Prostate gland (tissue), 2 donors: Measurements from ENCODE around the gene ZNF358.

Source experiments
- POLR2A ChIP-seq: fragments of 450-650 bp; IDR thresholded peaks from one replicate; pipeline ENCODE4 v1.6.1; 2016; ENCODE audit warnings: antibody characterized with exemption, mild to moderate bottlenecking
- POLR2AphosphoS5 ChIP-seq: sonication (generic); formaldehyde crosslinking; IDR thresholded peaks from one replicate; pipeline ENCODE4 v1.6.1; 2017; ENCODE audit warnings: antibody characterized with exemption
- TF ChIP-seq, protein P1 (sequence below), 4 experiments: fragments of 200-600 bp in 2 of 4; fragments of 450-650 bp in 2 of 4; sonication (generic) in 2 of 4; IDR thresholded peaks; 1 replicate in 3 of 4; 2 replicates in 1 of 4; pipeline ENCODE4 v1.5.1; 2016 to 2019; ENCODE audit warnings: antibody characterized with exemption in 4 of 4, mild to moderate bottlenecking in 2 of 4, moderate library complexity in 2 of 4

- TF ChIP-seq, protein P1, sequence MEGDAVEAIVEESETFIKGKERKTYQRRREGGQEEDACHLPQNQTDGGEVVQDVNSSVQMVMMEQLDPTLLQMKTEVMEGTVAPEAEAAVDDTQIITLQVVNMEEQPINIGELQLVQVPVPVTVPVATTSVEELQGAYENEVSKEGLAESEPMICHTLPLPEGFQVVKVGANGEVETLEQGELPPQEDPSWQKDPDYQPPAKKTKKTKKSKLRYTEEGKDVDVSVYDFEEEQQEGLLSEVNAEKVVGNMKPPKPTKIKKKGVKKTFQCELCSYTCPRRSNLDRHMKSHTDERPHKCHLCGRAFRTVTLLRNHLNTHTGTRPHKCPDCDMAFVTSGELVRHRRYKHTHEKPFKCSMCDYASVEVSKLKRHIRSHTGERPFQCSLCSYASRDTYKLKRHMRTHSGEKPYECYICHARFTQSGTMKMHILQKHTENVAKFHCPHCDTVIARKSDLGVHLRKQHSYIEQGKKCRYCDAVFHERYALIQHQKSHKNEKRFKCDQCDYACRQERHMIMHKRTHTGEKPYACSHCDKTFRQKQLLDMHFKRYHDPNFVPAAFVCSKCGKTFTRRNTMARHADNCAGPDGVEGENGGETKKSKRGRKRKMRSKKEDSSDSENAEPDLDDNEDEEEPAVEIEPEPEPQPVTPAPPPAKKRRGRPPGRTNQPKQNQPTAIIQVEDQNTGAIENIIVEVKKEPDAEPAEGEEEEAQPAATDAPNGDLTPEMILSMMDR (IDR thresholded peaks at IDR 0.05) = no peak
- TF ChIP-seq POLR2A (no peak), POLR2AphosphoS5 (no peak)
Measured at GRCh38 chr19:7477758-7478157, 38.1 kb upstream of the ZNF358 start.
